CD8-positive, alpha-beta memory T cell (primary cell): ENCODE results near the gene KAZN. TPM values are rescaled to one million over a fixed set of nuclear protein-coding genes. Genes with fewer than 3 reads are reported as not detected.

Experiments
- CTCF ChIA-PET: fragments of 350-600 bp; sonication (Branson Sonifier 250); formaldehyde crosslinking; loops from one replicate; lab custom pipeline; 2021; ENCODE audit warnings: antibody characterized with exemption; lab: Charles Lee
- POLR2A ChIA-PET: fragments of 350-600 bp; sonication (Branson Sonifier 250); formaldehyde crosslinking; loops from one replicate; lab custom pipeline; 2021; ENCODE audit warnings: antibody characterized with exemption; lab: Charles Lee
- DNase-seq, 5 donors: peaks; one replicate each; pipeline versions ENCODE4 v3.0.0 to v3.0.0-alpha.2; 2020 to 2022; ENCODE audit warnings: mixed read lengths in 1 of 5
- H3K27ac ChIP-seq: one replicate; pipeline ENCODE4 v1.7.0; 2013; ENCODE audit warnings: low read depth, mild to moderate bottlenecking, low read length, moderate library complexity
- H3K27me3 ChIP-seq: 2 replicates; pipeline ENCODE4 v1.7.0; 2013; ENCODE audit warnings: low read length, mild to moderate bottlenecking; ENCODE audit not compliant: insufficient read depth, poor library complexity, severe bottlenecking
- H3K36me3 ChIP-seq: 2 replicates; pipeline ENCODE4 v1.7.0; 2013; ENCODE audit warnings: mild to moderate bottlenecking, low read length, moderate library complexity; ENCODE audit not compliant: insufficient read depth
- H3K4me1 ChIP-seq: 2 replicates; pipeline ENCODE4 v1.7.0; 2013; ENCODE audit warnings: mild to moderate bottlenecking, low read length, moderate library complexity; ENCODE audit not compliant: insufficient read depth
- H3K4me3 ChIP-seq: 2 replicates; pipeline ENCODE4 v1.7.0; 2013; ENCODE audit warnings: mild to moderate bottlenecking, low read length
- H3K9me3 ChIP-seq: 2 replicates; pipeline ENCODE4 v1.7.0; 2013; ENCODE audit warnings: mild to moderate bottlenecking, low read length
- H3K27ac Mint-ChIP-seq, 8 donors: one replicate each; pipeline ENCODE4 v1.8.0; 2020 to 2021; ENCODE audit warnings: mixed read lengths in 8 of 8, mild to moderate bottlenecking in 6 of 8, inconsistent platforms in 3 of 8, moderate library complexity in 3 of 8
- H3K27me3 Mint-ChIP-seq, 2 donors: one replicate each; pipeline ENCODE4 v1.8.0; 2020 to 2021; ENCODE audit warnings: mixed read lengths in 2 of 2, mild to moderate bottlenecking in 1 of 2, moderate library complexity in 1 of 2
- H3K36me3 Mint-ChIP-seq, 3 donors: one replicate each; pipeline ENCODE4 v1.8.0; 2020 to 2021; ENCODE audit warnings: mixed read lengths in 3 of 3, inconsistent platforms in 1 of 3, mild to moderate bottlenecking in 1 of 3
- H3K4me1 Mint-ChIP-seq, 3 donors: one replicate each; pipeline ENCODE4 v1.8.0; 2020 to 2021; ENCODE audit warnings: mixed read lengths in 3 of 3, inconsistent platforms in 1 of 3, mild to moderate bottlenecking in 1 of 3
- H3K4me3 Mint-ChIP-seq, 7 donors: one replicate each; pipeline ENCODE4 v1.8.0; 2020 to 2021; ENCODE audit warnings: mixed read lengths in 7 of 7, mild to moderate bottlenecking in 6 of 7, moderate library complexity in 4 of 7, inconsistent platforms in 2 of 7
- H3K9me3 Mint-ChIP-seq, 5 donors: one replicate each; pipeline ENCODE4 v1.8.0; 2020 to 2022; ENCODE audit warnings: mixed read lengths in 5 of 5, mild to moderate bottlenecking in 3 of 5, moderate library complexity in 2 of 5, inconsistent platforms in 1 of 5
- polyA plus RNA-seq: library from polyadenylated mRNA; unstranded; fragments of 300-500 nt; fragmentation: Illumina TruSeq; gene quantifications from one replicate; pipeline ENCODE4 v1.2.3, GENCODE V29; 2021
- total RNA-seq, 2 experiments: library from RNA; stranded (reverse); gene quantifications; one replicate each; pipeline ENCODE4 v1.2.3, GENCODE V29; 2021

Gene KAZN
- total and polyA plus RNA-seq, 3 experiments from 2014 or later, result 0.15 to 0.35 (median 0.18) TPM

DNA sequence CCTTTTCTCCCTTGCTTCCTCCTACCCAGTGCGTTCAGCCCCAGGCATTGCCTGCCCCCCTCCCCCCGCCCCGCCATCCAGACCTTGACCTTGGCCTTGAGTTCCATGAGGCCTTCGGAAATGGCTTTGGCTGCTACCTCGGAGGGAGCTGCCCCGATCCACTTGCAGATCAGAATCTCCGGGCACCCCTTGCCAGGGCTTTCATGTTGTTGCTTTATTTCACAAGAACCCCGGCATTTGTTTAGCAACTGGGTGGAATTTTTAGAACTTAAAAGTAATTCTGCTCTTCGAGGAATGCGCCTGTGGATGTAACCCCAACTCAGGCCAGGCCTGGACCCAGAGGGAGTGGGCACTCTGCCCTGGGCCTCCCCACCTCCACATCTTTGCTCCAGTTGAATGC is 401.0 kb downstream of the KAZN start:
- H3K4me1 Mint-ChIP-seq, result no peaks in the 10 kb centered on the region
- Histone ChIP-seq H3K36me3 (no peaks in the 10 kb centered on the region), H3K4me1 (no peaks in the 10 kb centered on the region), H3K4me3 (no peak overlapping the region), H3K9me3 (no peaks in the 10 kb centered on the region), H3K27ac (no peak overlapping the region), H3K27me3 (no peaks in the 10 kb centered on the region)
- ChIA-PET POLR2A (no interaction called here), CTCF (no interaction called here)
- DNase-seq, result no peak
- H3K4me3 Mint-ChIP-seq, result no peak overlapping the region
- H3K36me3 Mint-ChIP-seq, result no peaks in the 10 kb centered on the region
- peaks cover 0 to 3% of the 10 kb centered on the region in 2 donors for H3K27me3 Mint-ChIP-seq
- no peak overlapping the region for H3K27ac Mint-ChIP-seq
- no peaks in the 10 kb centered on the region for H3K9me3 Mint-ChIP-seq

GRCh38 chr1:15000030-15000429 is 401.5 kb downstream of the KAZN start:
- peaks cover 0 to 3% of the 10 kb centered on the region in 2 donors for H3K27me3 Mint-ChIP-seq
- H3K4me1 Mint-ChIP-seq, result no peaks in the 10 kb centered on the region
- POLR2A ChIA-PET, result no interaction called here
- H3K27me3 ChIP-seq, result no peaks in the 10 kb centered on the region
- no peaks in the 10 kb centered on the region for H3K36me3 ChIP-seq
- H3K9me3 ChIP-seq, result no peaks in the 10 kb centered on the region
- H3K4me3 ChIP-seq, result no peak overlapping the region
- no peak for DNase-seq
- CTCF ChIA-PET, result no interaction called here
- H3K4me3 Mint-ChIP-seq, result no peak overlapping the region
- H3K27ac ChIP-seq, result no peak overlapping the region
- H3K27ac Mint-ChIP-seq, result no peak overlapping the region
- no peaks in the 10 kb centered on the region for H3K9me3 Mint-ChIP-seq
- H3K4me1 ChIP-seq, result no peaks in the 10 kb centered on the region
- H3K36me3 Mint-ChIP-seq, result no peaks in the 10 kb centered on the region

DNA sequence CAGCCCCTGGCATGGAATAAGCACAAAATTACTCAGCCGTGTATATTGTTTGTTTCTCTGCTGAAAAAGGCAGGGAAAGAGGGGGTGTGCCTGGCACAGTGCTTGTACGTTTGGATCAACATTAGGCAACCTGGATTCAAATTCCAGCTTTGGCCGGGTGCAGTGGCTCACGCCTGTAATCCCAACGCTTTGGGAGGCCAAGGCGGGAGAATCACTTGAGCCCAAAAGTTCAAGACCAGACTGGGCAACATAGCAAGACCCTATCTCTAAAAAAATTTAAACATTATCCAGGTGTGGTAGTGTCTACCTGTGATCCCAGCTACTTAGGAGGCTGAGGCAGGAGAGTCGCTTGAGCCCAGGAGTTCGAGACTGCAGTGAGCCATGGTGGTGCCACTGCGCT is 402.2 kb downstream of the KAZN start:
- no peak for DNase-seq
- Histone ChIP-seq H3K9me3 (no peaks in the 10 kb centered on the region), H3K27ac (no peak overlapping the region), H3K27me3 (no peaks in the 10 kb centered on the region), H3K36me3 (no peaks in the 10 kb centered on the region), H3K4me3 (no peak overlapping the region), H3K4me1 (no peaks in the 10 kb centered on the region)
- CTCF ChIA-PET, result no interaction called here
- Mint-ChIP-seq H3K9me3 (no peaks in the 10 kb centered on the region), H3K4me1 (no peaks in the 10 kb centered on the region), H3K4me3 (no peak overlapping the region), H3K27me3 (peaks cover 0 to 3% of the 10 kb centered on the region in 2 donors), H3K36me3 (no peaks in the 10 kb centered on the region), H3K27ac (no peak overlapping the region)
- POLR2A ChIA-PET, result no interaction called here

GRCh38 chr1:15001317-15001915 is 402.9 kb downstream of the KAZN start:
- ChIA-PET CTCF (no interaction called here), POLR2A (no interaction called here)
- DNase-seq, result no peak
- Mint-ChIP-seq H3K27ac (no peak overlapping the region), H3K4me1 (no peaks in the 10 kb centered on the region), H3K36me3 (no peaks in the 10 kb centered on the region), H3K4me3 (no peak overlapping the region), H3K9me3 (no peaks in the 10 kb centered on the region), H3K27me3 (peaks cover 0 to 3% of the 10 kb centered on the region in 2 donors)
- no peak overlapping the region for H3K4me3 ChIP-seq
- H3K9me3 ChIP-seq, result no peaks in the 10 kb centered on the region
- H3K36me3 ChIP-seq, result no peaks in the 10 kb centered on the region
- no peak overlapping the region for H3K27ac ChIP-seq
- H3K27me3 ChIP-seq, result no peaks in the 10 kb centered on the region
- no peaks in the 10 kb centered on the region for H3K4me1 ChIP-seq

DNA sequence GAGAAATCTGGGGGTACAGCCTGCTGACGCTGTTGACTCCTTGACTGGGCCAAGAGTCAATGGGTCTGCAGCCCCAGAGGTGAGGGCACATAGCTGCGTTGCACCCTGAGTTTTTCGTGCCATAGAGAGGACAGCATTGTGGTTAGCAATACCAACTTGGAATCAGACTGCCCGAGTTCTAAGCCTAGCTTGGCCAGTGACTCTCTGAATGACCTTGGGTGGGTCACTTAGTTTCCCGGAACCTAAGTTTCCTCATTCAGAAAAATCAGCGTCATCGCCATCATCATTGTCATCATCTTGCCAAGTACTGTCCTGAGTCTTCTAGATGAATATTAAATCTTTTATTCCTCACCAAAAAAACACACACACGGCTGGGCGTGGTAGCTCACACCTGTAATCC is 403.8 kb downstream of the KAZN start:
- H3K4me3 ChIP-seq, result no peak overlapping the region
- no peaks in the 10 kb centered on the region for H3K27me3 ChIP-seq
- H3K9me3 ChIP-seq, result no peaks in the 10 kb centered on the region
- H3K36me3 ChIP-seq, result no peaks in the 10 kb centered on the region
- POLR2A ChIA-PET, result no interaction called here
- Mint-ChIP-seq H3K4me3 (no peak overlapping the region), H3K9me3 (no peaks in the 10 kb centered on the region), H3K27ac (no peak overlapping the region), H3K27me3 (peaks cover 0 to 3% of the 10 kb centered on the region in 2 donors), H3K36me3 (no peaks in the 10 kb centered on the region), H3K4me1 (no peaks in the 10 kb centered on the region)
- no peaks in the 10 kb centered on the region for H3K4me1 ChIP-seq
- DNase-seq, result no peak
- CTCF ChIA-PET, result no interaction called here
- no peak overlapping the region for H3K27ac ChIP-seq

DNA sequence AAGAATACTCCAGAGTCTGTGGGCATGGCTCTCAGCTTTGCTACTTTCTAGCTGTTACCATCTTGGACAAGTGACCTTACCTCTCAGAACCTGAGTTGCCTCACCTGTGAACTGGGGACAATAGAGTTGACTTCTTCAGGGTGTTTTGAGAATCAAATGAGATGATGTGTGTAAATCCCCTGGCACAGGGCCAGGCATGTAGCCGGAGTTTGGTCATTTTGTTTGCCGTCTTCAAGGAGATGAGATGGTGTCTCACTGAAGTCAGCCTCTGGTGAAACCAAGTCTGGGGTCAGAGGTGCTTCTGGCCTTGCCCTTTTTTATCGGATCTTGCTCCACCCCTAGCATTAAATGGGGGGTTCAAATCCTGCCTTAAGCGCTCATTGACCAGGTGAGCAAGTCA is 405.9 kb downstream of the KAZN start:
- no peaks in the 10 kb centered on the region for H3K9me3 Mint-ChIP-seq

GRCh38 chr1:15005116-15005515 is 406.6 kb downstream of the KAZN start:
- H3K27ac Mint-ChIP-seq, result no peak overlapping the region
- no peaks in the 10 kb centered on the region for H3K9me3 ChIP-seq
- no peak overlapping the region for H3K4me3 Mint-ChIP-seq
- POLR2A ChIA-PET, result no interaction called here
- no peak overlapping the region for H3K27ac ChIP-seq
- H3K27me3 ChIP-seq, result no peaks in the 10 kb centered on the region
- no peak overlapping the region for H3K4me3 ChIP-seq
- H3K36me3 Mint-ChIP-seq, result no peaks in the 10 kb centered on the region
- DNase-seq, result no peak
- H3K9me3 Mint-ChIP-seq, result no peaks in the 10 kb centered on the region
- no peaks in the 10 kb centered on the region for H3K4me1 ChIP-seq
- no peaks in the 10 kb centered on the region for H3K36me3 ChIP-seq
- H3K4me1 Mint-ChIP-seq, result no peaks in the 10 kb centered on the region
- CTCF ChIA-PET, result no interaction called here
- peaks cover 0 to 5% of the 10 kb centered on the region in 2 donors for H3K27me3 Mint-ChIP-seq

More for the DNA sequence above, 405.9 kb downstream of the KAZN start:
- Histone ChIP-seq H3K4me3 (no peak overlapping the region), H3K27me3 (no peaks in the 10 kb centered on the region), H3K27ac (no peak overlapping the region), H3K4me1 (no peaks in the 10 kb centered on the region), H3K36me3 (no peaks in the 10 kb centered on the region), H3K9me3 (no peaks in the 10 kb centered on the region)
- Mint-ChIP-seq H3K4me3 (no peak overlapping the region), H3K27ac (no peak overlapping the region), H3K36me3 (no peaks in the 10 kb centered on the region), H3K4me1 (no peaks in the 10 kb centered on the region), H3K27me3 (peaks cover 0 to 7% of the 10 kb centered on the region in 2 donors)
- POLR2A ChIA-PET, result no interaction called here
- DNase-seq, result no peak
- CTCF ChIA-PET, result no interaction called here

GRCh38 chr1:15007368-15007767 is 408.9 kb downstream of the KAZN start:
- no peaks in the 10 kb centered on the region for H3K4me1 ChIP-seq
- no peaks in the 10 kb centered on the region for H3K36me3 Mint-ChIP-seq
- H3K27me3 Mint-ChIP-seq, result peaks cover 4 to 5% of the 10 kb centered on the region in 2 donors
- H3K9me3 Mint-ChIP-seq, result no peaks in the 10 kb centered on the region
- H3K4me3 Mint-ChIP-seq, result no peak overlapping the region
- no peaks in the 10 kb centered on the region for H3K4me1 Mint-ChIP-seq
- ChIA-PET CTCF (interaction anchor here (1.0 kb wide), 1 partner anchor 12 kb away, joined by 3 read pairs; no protein-coding TSS in a partner anchor), POLR2A (no interaction called here)
- H3K4me3 ChIP-seq, result no peak overlapping the region
- no peak for DNase-seq
- H3K9me3 ChIP-seq, result no peaks in the 10 kb centered on the region
- no peaks in the 10 kb centered on the region for H3K36me3 ChIP-seq
- no peak overlapping the region for H3K27ac Mint-ChIP-seq
- H3K27me3 ChIP-seq, result no peaks in the 10 kb centered on the region
- H3K27ac ChIP-seq, result no peak overlapping the region
